OCI-LY1 (cell line): ENCODE measurements around the gene TIMP3.

Experiments
- H2AFZ ChIP-seq: fragments of 200-600 bp; sonication (generic), shearing (Covaris generic); 2 replicates; pipeline ENCODE4 v1.6.0; 2014; ENCODE audit warnings: antibody characterized with exemption, mild to moderate bottlenecking, low read length
- H3F3A ChIP-seq: fragments of 200-600 bp; sonication (generic), shearing (Covaris generic); 2 replicates; pipeline ENCODE4 v1.6.0; 2014; ENCODE audit warnings: mild to moderate bottlenecking, antibody characterized with exemption, low read length, moderate library complexity; ENCODE audit not compliant: insufficient read depth
- H3K27ac ChIP-seq: fragments of 200-600 bp; sonication (generic); 2 replicates; pipeline ENCODE4 v1.5.1; 2014; ENCODE audit warnings: low read length, mixed run types, mild to moderate bottlenecking, low read depth; ENCODE audit not compliant: poor library complexity, severe bottlenecking
- H3K27me3 ChIP-seq: fragments of 200-600 bp; sonication (generic); 2 replicates; pipeline ENCODE4 v1.6.0; 2014; ENCODE audit warnings: antibody characterized with exemption, mild to moderate bottlenecking, low read length, moderate library complexity; ENCODE audit not compliant: insufficient read depth
- H3K36me3 ChIP-seq: fragments of 200-600 bp; sonication (generic); 2 replicates; pipeline ENCODE4 v1.6.1; 2014; ENCODE audit warnings: mild to moderate bottlenecking, antibody characterized with exemption, low read length, moderate library complexity, mixed read lengths; ENCODE audit not compliant: insufficient read depth
- H3K4me1 ChIP-seq: fragments of 200-600 bp; sonication (generic); 2 replicates; pipeline ENCODE4 v1.5.1; 2014; ENCODE audit warnings: mild to moderate bottlenecking, low read length, moderate library complexity; ENCODE audit not compliant: insufficient read depth, severe bottlenecking
- H3K4me2 ChIP-seq: fragments of 200-600 bp; sonication (generic), shearing (Covaris generic); 2 replicates; pipeline ENCODE4 v1.6.1; 2014; ENCODE audit warnings: low read length
- H3K4me3 ChIP-seq: fragments of 200-600 bp; sonication (generic); 2 replicates; pipeline ENCODE4 v1.5.1; 2014; ENCODE audit warnings: low read length, low read depth, mild to moderate bottlenecking, mixed read lengths; ENCODE audit not compliant: poor library complexity, severe bottlenecking
- H3K79me2 ChIP-seq: fragments of 200-600 bp; shearing (Covaris generic); 2 replicates; pipeline ENCODE4 v1.6.1; 2016; ENCODE audit warnings: mixed run types, low read length, mixed read lengths; ENCODE audit not compliant: insufficient read depth
- H3K9ac ChIP-seq: fragments of 200-600 bp; sonication (generic), shearing (Covaris generic); 2 replicates; pipeline ENCODE4 v1.6.1; 2014; ENCODE audit warnings: mild to moderate bottlenecking, low read length, mixed read lengths
- H3K9me2 ChIP-seq: fragments of 200-600 bp; sonication (generic), shearing (Covaris generic); 2 replicates; pipeline ENCODE4 v1.6.1; 2014; ENCODE audit warnings: low read depth, mild to moderate bottlenecking, low read length, mixed read lengths
- H3K9me3 ChIP-seq: fragments of 200-600 bp; shearing (Covaris generic); 2 replicates; pipeline ENCODE4 v1.6.1; 2014; ENCODE audit warnings: low read length, mixed read lengths
- H4K20me1 ChIP-seq: fragments of 200-600 bp; sonication (generic), shearing (Covaris generic); 2 replicates; pipeline ENCODE4 v1.6.0; 2016; ENCODE audit warnings: mild to moderate bottlenecking, low read length; ENCODE audit not compliant: insufficient read depth
- CTCF ChIP-seq: fragments of 200-600 bp; sonication (generic), shearing (Covaris generic); IDR thresholded peaks from 2 replicates; pipeline ENCODE4 v1.5.1; 2017; ENCODE audit warnings: mild to moderate bottlenecking, antibody characterized with exemption, low read length, moderate library complexity, mixed read lengths
- EZH2 ChIP-seq: fragments of 200-600 bp; sonication (generic), shearing (Covaris generic); IDR thresholded peaks from 2 replicates; pipeline ENCODE4 v1.8.0; 2017; ENCODE audit warnings: borderline replicate concordance, mixed run types, mild to moderate bottlenecking, antibody characterized with exemption, low read length, moderate library complexity, mixed read lengths

Gene TIMP3

DNA sequence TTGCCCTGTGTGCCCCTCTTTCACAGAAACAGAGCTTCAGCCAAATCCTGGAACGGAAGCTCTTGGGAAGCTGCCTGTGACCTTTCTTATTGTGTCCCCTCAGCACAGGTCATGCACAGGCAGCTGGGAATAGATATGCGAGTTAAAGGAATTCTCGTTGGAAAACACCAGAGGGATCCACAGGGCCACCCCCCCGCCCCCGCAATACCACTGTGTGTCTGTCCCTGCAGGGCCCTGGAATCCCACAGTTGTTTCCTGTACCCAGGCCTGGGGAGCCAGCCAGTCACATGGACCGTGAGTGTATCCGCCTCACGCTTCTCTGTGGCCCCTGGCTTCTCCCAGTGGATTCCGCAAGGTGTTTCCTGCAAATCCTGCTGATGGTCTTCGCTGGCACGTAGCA is 29.0 kb downstream of the TIMP3 start:
- Histone ChIP-seq H3K4me2 (no peak overlapping the region), H3F3A (no peaks in the 10 kb centered on the region), H3K27me3 (0 out of 2 replicates have a peak, but pooled peaks cover 8% of the 10 kb centered on the region), H2AFZ (no peak overlapping the region), H4K20me1 (no peaks in the 10 kb centered on the region), H3K9me2 (no peaks in the 10 kb centered on the region), H3K4me3 (no peak overlapping the region), H3K9ac (no peak overlapping the region), H3K9me3 (no peaks in the 10 kb centered on the region), H3K27ac (no peak overlapping the region), H3K79me2 (no peaks in the 10 kb centered on the region), H3K4me1 (no peaks in the 10 kb centered on the region), H3K36me3 (no peaks in the 10 kb centered on the region)
- TF ChIP-seq CTCF (no peak), EZH2 (no peak)

- Histone ChIP-seq H3K9me2 (no peaks in the 10 kb centered on the region), H4K20me1 (no peaks in the 10 kb centered on the region), H3K27me3 (0 out of 2 replicates have a peak, but pooled peaks cover 8% of the 10 kb centered on the region), H3F3A (no peaks in the 10 kb centered on the region), H3K4me2 (no peak overlapping the region), H3K9ac (no peak overlapping the region), H2AFZ (no peak overlapping the region), H3K4me3 (no peak overlapping the region), H3K79me2 (no peaks in the 10 kb centered on the region), H3K9me3 (no peaks in the 10 kb centered on the region), H3K36me3 (no peaks in the 10 kb centered on the region), H3K4me1 (no peaks in the 10 kb centered on the region), H3K27ac (no peak overlapping the region)
- TF ChIP-seq CTCF (no peak), EZH2 (no peak)
Observed at GRCh38 chr22:32830957-32831356, 29.5 kb downstream of the TIMP3 start.

GRCh38 chr22:32831584-32831983 is 30.1 kb downstream of the TIMP3 start:
- no peak overlapping the region for H3K9ac ChIP-seq
- no peak overlapping the region for H3K4me3 ChIP-seq
- H3K4me1 ChIP-seq = no peaks in the 10 kb centered on the region
- TF ChIP-seq EZH2 (no peak), CTCF (no peak)
- H3K9me2 ChIP-seq = no peaks in the 10 kb centered on the region
- no peaks in the 10 kb centered on the region for H4K20me1 ChIP-seq
- no peaks in the 10 kb centered on the region for H3F3A ChIP-seq
- no peak overlapping the region for H3K27ac ChIP-seq
- no peaks in the 10 kb centered on the region for H3K79me2 ChIP-seq
- H3K4me2 ChIP-seq = no peak overlapping the region
- no peaks in the 10 kb centered on the region for H3K36me3 ChIP-seq
- H3K27me3 ChIP-seq = 0 out of 2 replicates have a peak, but pooled peaks cover 8% of the 10 kb centered on the region
- no peak overlapping the region for H2AFZ ChIP-seq
- H3K9me3 ChIP-seq = no peaks in the 10 kb centered on the region
